Medulla oblongata (tissue), 1 donor: ENCODE measurements around the gene PACRG.

Experiments
- DNase-seq: peaks from one replicate; pipeline ENCODE4 v3.0.0-alpha.2; 2015; ENCODE audit errors: extremely low spot score

PACRG gene

GRCh38 chr6:162710419-162710818 is 17.4 kb upstream of the PACRG start:
- no peak for DNase-seq

- no peak for DNase-seq
Observed at GRCh38 chr6:162710936-162711335, 16.8 kb upstream of the PACRG start.

GRCh38 chr6:162711376-162711775 is 16.4 kb upstream of the PACRG start:
- no peak for DNase-seq

GRCh38 chr6:162712694-162713093 is 15.1 kb upstream of the PACRG start:
- no peak for DNase-seq

GRCh38 chr6:162713974-162714780 is 13.6 kb upstream of the PACRG start:
- DNase-seq: peak; percentile 62

- DNase-seq: no peak
Observed at GRCh38 chr6:162715601-162716000, 12.2 kb upstream of the PACRG start.

GRCh38 chr6:162719528-162719927 is 8.2 kb upstream of the PACRG start:
- DNase-seq: no peak

GRCh38 chr6:162721404-162721687 is 6.4 kb upstream of the PACRG start:
- DNase-seq: no peak

- DNase-seq: no peak
Observed at GRCh38 chr6:162722226-162722625, 5.5 kb upstream of the PACRG start.

- DNase-seq: no peak
Observed at GRCh38 chr6:162722633-162723032, 5.1 kb upstream of the PACRG start.

- DNase-seq: peak; percentile 16
Observed at GRCh38 chr6:162726947-162727321, 840 bp upstream of the PACRG start.

- DNase-seq: peak; percentile 46
Observed at GRCh38 chr6:162728197-162728596, 423 bp downstream of the PACRG start.

GRCh38 chr6:162728706-162729105 is 932 bp downstream of the PACRG start:
- no peak for DNase-seq

- no peak for DNase-seq
Observed at GRCh38 chr6:162730502-162730901, 2.7 kb downstream of the PACRG start.

GRCh38 chr6:162733489-162733888 is 5.7 kb downstream of the PACRG start:
- DNase-seq: no peak

GRCh38 chr6:162736961-162737360 is 9.2 kb downstream of the PACRG start:
- no peak for DNase-seq

- no peak for DNase-seq
Observed at GRCh38 chr6:162750776-162751175, 23.0 kb downstream of the PACRG start.

- no peak for DNase-seq
Observed at GRCh38 chr6:162751211-162751859, 23.6 kb downstream of the PACRG start.

- DNase-seq: no peak
Observed at GRCh38 chr6:162753775-162754174, 26.0 kb downstream of the PACRG start.

GRCh38 chr6:162770136-162770535 is 42.4 kb downstream of the PACRG start:
- DNase-seq: no peak

- DNase-seq: no peak
Observed at GRCh38 chr6:162770955-162771354, 43.2 kb downstream of the PACRG start.

GRCh38 chr6:162772466-162772865 is 44.7 kb downstream of the PACRG start:
- DNase-seq: peak; percentile 3

GRCh38 chr6:162773996-162774395 is 46.2 kb downstream of the PACRG start:
- no peak for DNase-seq

- DNase-seq: no peak
Observed at GRCh38 chr6:162777091-162777490, 49.3 kb downstream of the PACRG start.
